ENCODE data around the gene FAM131C. TPM values are rescaled to one million over a fixed set of nuclear protein-coding genes. Genes with fewer than 3 reads are reported as not detected.

Gene FAM131C
- total RNA-seq, 1 experiment from 2014 or later = 7.4 TPM

GRCh38 chr1:16091296-16091695 lies 17.8 kb upstream of the FAM131C start:
- Histone ChIP-seq H3K27ac (no peak overlapping the region), H3K4me1 (replicated peaks; ENCODE audit: insufficient read depth) (peaks cover 69% of the 10 kb centered on the region), H3K4me3 (no peak overlapping the region), H3K9me2 (ENCODE audit: insufficient read depth) (no peaks in the 10 kb centered on the region), H3K27me3 (ENCODE audit: insufficient read depth, low read depth) (no peaks in the 10 kb centered on the region), H3K36me3 (ENCODE audit: low read depth) (no peaks in the 10 kb centered on the region), H3F3A (ENCODE audit: insufficient read depth, low read depth) (peaks cover 30% of the 10 kb centered on the region), H3K79me2 (ENCODE audit: low read depth) (no peaks in the 10 kb centered on the region), H2AFZ (no peak overlapping the region), H3K4me2 (peak overlapping the region; percentile 81), H3K9me3 (ENCODE audit: insufficient read depth, low read depth) (no peaks in the 10 kb centered on the region), H4K20me1 (ENCODE audit: insufficient read depth) (no peaks in the 10 kb centered on the region)
- peak; percentile 71 to 74 for DNase-seq
- POLR2A ChIA-PET (ENCODE audit: unreplicated experiment) = interaction anchor here (0.6 to 0.8 kb wide), 2 partner anchors 63 to 181 kb away, joined by 3 to 6 read pairs; no protein-coding TSS in a partner anchor
- no peak for TF ChIP-seq CTCF (conservative IDR thresholded peaks at IDR 0.05)
- TF ChIP-seq EZH2 (IDR thresholded peaks at IDR 0.05; ENCODE audit: low read depth) = no peak
- CTCF ChIA-PET = no interaction called here
- no TSS peak for BruUV-seq (replicated peaks)
- intact Hi-C loops (cut with micrococcal nuclease; ENCODE audit: unreplicated experiment) = no loop called here

- DNase-seq = no peak
- CTCF ChIA-PET = no interaction called here
- Histone ChIP-seq H3K79me2 (ENCODE audit: low read depth) (no peaks in the 10 kb centered on the region), H3K9me2 (ENCODE audit: insufficient read depth) (no peaks in the 10 kb centered on the region), H3K27me3 (ENCODE audit: insufficient read depth, low read depth) (no peaks in the 10 kb centered on the region), H3K4me1 (replicated peaks; ENCODE audit: insufficient read depth) (peaks cover 80% of the 10 kb centered on the region), H3K4me3 (no peak overlapping the region), H3K36me3 (ENCODE audit: low read depth) (no peaks in the 10 kb centered on the region), H3F3A (ENCODE audit: insufficient read depth, low read depth) (peaks cover 30% of the 10 kb centered on the region), H4K20me1 (ENCODE audit: insufficient read depth) (no peaks in the 10 kb centered on the region), H2AFZ (no peak overlapping the region), H3K9me3 (ENCODE audit: insufficient read depth, low read depth) (no peaks in the 10 kb centered on the region), H3K27ac (peak overlapping the region; percentile 95), H3K4me2 (peak overlapping the region; percentile 81)
- TF ChIP-seq CTCF (conservative IDR thresholded peaks at IDR 0.05) = no peak
- POLR2A ChIA-PET (ENCODE audit: unreplicated experiment) = interaction anchor here (0.8 kb wide), 1 partner anchor 182 kb away, joined by 6 read pairs; no protein-coding TSS in a partner anchor
- BruUV-seq (replicated peaks) = no TSS peak
- intact Hi-C loops (cut with micrococcal nuclease; ENCODE audit: unreplicated experiment) = no loop called here
Measured at GRCh38 chr1:16090076-16090826, 16.8 kb upstream of the FAM131C start.

- Histone ChIP-seq H3F3A (ENCODE audit: insufficient read depth, low read depth) (peaks cover 30% of the 10 kb centered on the region), H3K79me2 (ENCODE audit: low read depth) (no peaks in the 10 kb centered on the region), H3K4me1 (replicated peaks; ENCODE audit: insufficient read depth) (peaks cover 83% of the 10 kb centered on the region), H3K4me3 (peak overlapping the region; percentile 45; the same call in 1 of the 2 replicates), H3K36me3 (ENCODE audit: low read depth) (no peaks in the 10 kb centered on the region), H3K27ac (peak overlapping the region; percentile 95), H3K27me3 (ENCODE audit: insufficient read depth, low read depth) (no peaks in the 10 kb centered on the region), H3K4me2 (peak overlapping the region; percentile 81), H3K9me2 (ENCODE audit: insufficient read depth) (no peaks in the 10 kb centered on the region), H2AFZ (peak overlapping the region; percentile 64; the same call in 1 of the 2 replicates), H4K20me1 (ENCODE audit: insufficient read depth) (no peaks in the 10 kb centered on the region), H3K9me3 (ENCODE audit: insufficient read depth, low read depth) (no peaks in the 10 kb centered on the region)
- CTCF ChIA-PET = interaction anchor here (0.6 kb wide), 1 partner anchor 22 kb away, joined by 5 read pairs; no protein-coding TSS in a partner anchor
- POLR2A ChIA-PET (ENCODE audit: unreplicated experiment) = interaction anchor here (0.7 to 1.0 kb wide), 2 partner anchors 55 to 100 kb away, joined by 4 to 5 read pairs; no protein-coding TSS in a partner anchor
- TF ChIP-seq CTCF (conservative IDR thresholded peaks at IDR 0.05) = no peak
- no peak for TF ChIP-seq EZH2 (IDR thresholded peaks at IDR 0.05; ENCODE audit: low read depth)
- peak; percentile 87 to 97 for DNase-seq
- no TSS peak for BruUV-seq (replicated peaks)
- intact Hi-C loops (cut with micrococcal nuclease; ENCODE audit: unreplicated experiment) = loop anchor here (1.0 to 2.0 kb wide), 2 partner anchors 32 to 54 kb away; no protein-coding TSS in a partner anchor
Measured at GRCh38 chr1:16088996-16089395, 15.5 kb upstream of the FAM131C start.
